ENCODE measurements around the gene KDM1A. TPM values are rescaled to one million over a fixed set of nuclear protein-coding genes. Genes with fewer than 3 reads are reported as not detected.

Gene KDM1A
- total RNA-seq, 1 donor from 2014 or later = 332 TPM

DNA sequence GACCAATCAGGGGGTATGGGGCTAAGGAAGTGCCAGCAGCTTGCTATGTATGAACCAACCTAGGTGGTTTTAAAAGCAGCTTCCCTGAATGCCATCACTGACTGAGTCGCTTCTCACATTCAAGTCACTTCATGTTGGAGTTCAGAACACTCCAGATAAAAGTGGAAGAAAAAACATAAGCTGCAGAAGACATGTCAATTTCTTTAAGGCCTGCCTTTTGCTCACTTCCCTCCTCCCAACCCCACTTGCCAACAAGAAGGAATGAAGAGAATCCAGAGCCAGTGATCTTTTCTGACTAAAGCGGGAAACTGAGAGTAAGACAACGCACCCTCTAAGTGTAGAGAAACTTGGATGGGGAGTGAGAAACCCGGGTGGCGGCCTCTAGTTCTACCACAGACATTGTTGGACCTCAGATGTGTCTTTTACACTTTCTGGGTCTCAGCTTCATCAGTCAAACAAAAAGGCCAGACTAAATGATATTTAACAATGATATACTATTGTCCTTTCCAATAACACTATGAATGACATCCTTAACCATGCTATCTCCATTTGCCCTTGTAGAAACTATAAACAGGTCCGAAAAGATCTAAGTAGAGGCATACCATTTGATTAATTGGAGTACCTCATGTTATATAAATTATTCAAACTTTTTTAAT lies 95.3 kb downstream of the KDM1A start:
- Histone ChIP-seq H3K4me1 (peaks cover 25% of the 10 kb centered on the region), H2AFZ (replicated peaks) (no peak overlapping the region), H3K27ac (peak overlapping the region; percentile 54), H4K20me1 (ENCODE audit: low read depth) (peaks cover 87% of the 10 kb centered on the region), H3F3A (ENCODE audit: low read depth) (peaks cover 4% of the 10 kb centered on the region), H3K9ac (no peak overlapping the region), H3K27me3 (no peaks in the 10 kb centered on the region), H3K4me3 (no peak overlapping the region), H3K9me3 (ENCODE audit: low read depth) (no peaks in the 10 kb centered on the region), H3K36me3 (no peaks in the 10 kb centered on the region), H3K4me2 (peak overlapping the region; percentile 33), H3K79me2 (ENCODE audit: low read depth) (peaks cover 99% of the 10 kb centered on the region)
- H3K27ac Mint-ChIP-seq = no peak overlapping the region
- no peak overlapping the region for H3K4me3 Mint-ChIP-seq
- no peaks in the 10 kb centered on the region for H3K27me3 Mint-ChIP-seq (ENCODE audit: insufficient read depth, low read depth)
- H3K9me3 Mint-ChIP-seq = no peaks in the 10 kb centered on the region
- TF ChIP-seq EZH2phosphoT487 (IDR thresholded peaks at IDR 0.05) (no peak), EZH2 (IDR thresholded peaks at IDR 0.05) (no peak), CTCF (IDR thresholded peaks at IDR 0.05) (no peak)
- H3K4me1 Mint-ChIP-seq = peaks cover 36% of the 10 kb centered on the region
- DNase-seq (ENCODE audit: low spot score) = no peak
- no peaks in the 10 kb centered on the region for H3K36me3 Mint-ChIP-seq

GRCh38 chr1:23116216-23116836 lies 97.1 kb downstream of the KDM1A start:
- TF ChIP-seq EZH2 (IDR thresholded peaks at IDR 0.05) (no peak), EZH2phosphoT487 (IDR thresholded peaks at IDR 0.05) (no peak), CTCF (IDR thresholded peaks at IDR 0.05) (no peak)
- H3K27ac ChIP-seq = no peak overlapping the region
- H3K36me3 Mint-ChIP-seq = no peaks in the 10 kb centered on the region
- H3K36me3 ChIP-seq = no peaks in the 10 kb centered on the region
- H2AFZ ChIP-seq (replicated peaks) = no peak overlapping the region
- H3K4me3 ChIP-seq = no peak overlapping the region
- peaks cover 25% of the 10 kb centered on the region for H3K4me1 ChIP-seq
- H3K79me2 ChIP-seq (ENCODE audit: low read depth) = peaks cover 99% of the 10 kb centered on the region
- peaks cover 36% of the 10 kb centered on the region for H3K4me1 Mint-ChIP-seq
- H3K4me2 ChIP-seq = no peak overlapping the region
- peaks cover 87% of the 10 kb centered on the region for H4K20me1 ChIP-seq (ENCODE audit: low read depth)
- no peak overlapping the region for H3K4me3 Mint-ChIP-seq
- no peak overlapping the region for H3K9ac ChIP-seq
- no peak overlapping the region for H3K27ac Mint-ChIP-seq
- H3F3A ChIP-seq (ENCODE audit: low read depth) = peaks cover 4% of the 10 kb centered on the region
- H3K9me3 ChIP-seq (ENCODE audit: low read depth) = no peaks in the 10 kb centered on the region
- H3K27me3 ChIP-seq = no peaks in the 10 kb centered on the region
- DNase-seq (ENCODE audit: low spot score) = no peak
- no peaks in the 10 kb centered on the region for H3K9me3 Mint-ChIP-seq
- no peaks in the 10 kb centered on the region for H3K27me3 Mint-ChIP-seq (ENCODE audit: insufficient read depth, low read depth)

- peaks cover 4% of the 10 kb centered on the region for H3F3A ChIP-seq (ENCODE audit: low read depth)
- H3K4me2 ChIP-seq = no peak overlapping the region
- Mint-ChIP-seq H3K27ac (peak overlapping the region; percentile 51), H3K9me3 (no peaks in the 10 kb centered on the region), H3K27me3 (ENCODE audit: insufficient read depth, low read depth) (no peaks in the 10 kb centered on the region), H3K36me3 (no peaks in the 10 kb centered on the region), H3K4me3 (no peak overlapping the region), H3K4me1 (peaks cover 35% of the 10 kb centered on the region)
- peaks cover 22% of the 10 kb centered on the region for H3K4me1 ChIP-seq
- H2AFZ ChIP-seq (replicated peaks) = no peak overlapping the region
- no peaks in the 10 kb centered on the region for H3K36me3 ChIP-seq
- H3K4me3 ChIP-seq = no peak overlapping the region
- no peak for TF ChIP-seq EZH2 (IDR thresholded peaks at IDR 0.05)
- TF ChIP-seq CTCF (IDR thresholded peaks at IDR 0.05) = no peak
- no peak for TF ChIP-seq EZH2phosphoT487 (IDR thresholded peaks at IDR 0.05)
- H4K20me1 ChIP-seq (ENCODE audit: low read depth) = peaks cover 87% of the 10 kb centered on the region
- H3K9me3 ChIP-seq (ENCODE audit: low read depth) = no peaks in the 10 kb centered on the region
- no peak overlapping the region for H3K9ac ChIP-seq
- no peaks in the 10 kb centered on the region for H3K27me3 ChIP-seq
- peaks cover 99% of the 10 kb centered on the region for H3K79me2 ChIP-seq (ENCODE audit: low read depth)
- no peak for DNase-seq (ENCODE audit: low spot score)
- no peak overlapping the region for H3K27ac ChIP-seq
Observed at GRCh38 chr1:23116921-23117699, 97.8 kb downstream of the KDM1A start.

All from neural progenitor cell (in vitro differentiated cells).